Left ventricle myocardium inferior (tissue), 1 donor: Measurements from ENCODE around the gene PTPRN2. TPM values are rescaled to one million over a fixed set of nuclear protein-coding genes. Genes with fewer than 3 reads are reported as not detected.

Experiments used
- DNase-seq: peaks from one replicate; pipeline ENCODE4 v3.0.0-alpha.2; 2020
- H3K27ac ChIP-seq: fragments of 200-600 bp; replicated peaks from 2 replicates; pipeline ENCODE4 v1.8.0; 2021
- H3K27me3 ChIP-seq: fragments of 200-600 bp; 2 replicates; pipeline ENCODE4 v1.8.0; 2021; ENCODE audit warnings: low read depth
- H3K36me3 ChIP-seq: fragments of 200-600 bp; 2 replicates; pipeline ENCODE4 v1.8.0; 2021
- H3K4me1 ChIP-seq: fragments of 200-600 bp; 2 replicates; pipeline ENCODE4 v1.8.0; 2021
- H3K4me3 ChIP-seq: fragments of 200-600 bp; 2 replicates; pipeline ENCODE4 v1.8.0; 2021; ENCODE audit warnings: mild to moderate bottlenecking, moderate library complexity
- H3K9me3 ChIP-seq: fragments of 200-600 bp; replicated peaks from 2 replicates; pipeline ENCODE4 v1.8.0; 2021
- CTCF ChIP-seq: fragments of 200-600 bp; IDR thresholded peaks from 2 replicates; pipeline ENCODE4 v1.8.0; 2021; ENCODE audit warnings: antibody characterized with exemption, mild to moderate bottlenecking, borderline replicate concordance
- intact Hi-C: fragments of 100-400 bp; cut with micrococcal nuclease; formaldehyde crosslinking; loops from one replicate; pipeline ENCODE4 v1.11.0; 2022
- total RNA-seq: library from RNA; stranded (reverse); fragmentation: NEBNext Ultra II Directional; extraction: Animal tissue kit (Norgen Biotek cat#: 25700); gene quantifications from one replicate; pipeline ENCODE4 v1.2.1, GENCODE V29; 2021
- donor health status: DM: no; HTN: yes; CAD: no; lungs with severe emphysema.

PTPRN2 gene
- total RNA-seq, 1 donor from 2014 or later: 1.3 TPM

DNA sequence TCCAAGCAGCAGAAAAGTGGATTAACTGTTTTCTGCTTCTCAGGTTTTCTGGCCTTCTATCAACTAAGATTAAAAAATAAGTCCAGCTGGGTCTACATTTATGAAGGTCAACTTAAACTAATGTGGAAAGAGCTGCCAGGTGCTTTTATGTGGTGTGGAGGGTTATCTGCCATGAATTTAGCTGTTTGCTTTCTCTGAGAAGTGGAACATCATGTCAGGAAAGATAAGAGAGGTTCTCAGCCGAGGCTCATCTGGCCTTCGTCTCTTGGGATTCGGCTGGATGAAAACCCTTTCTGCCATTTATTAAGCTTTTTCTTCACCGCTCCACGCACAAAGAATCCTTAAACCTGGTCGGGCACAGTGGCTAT is 5.5 kb downstream of the PTPRN2 start:
- Histone ChIP-seq H3K4me3 (no peak overlapping the region), H3K27ac (no peak overlapping the region), H3K27me3 (peaks cover 68% of the 10 kb centered on the region), H3K36me3 (no peaks in the 10 kb centered on the region), H3K9me3 (peaks cover 28% of the 10 kb centered on the region), H3K4me1 (peaks cover 14% of the 10 kb centered on the region)
- TF ChIP-seq CTCF: no peak
- intact Hi-C loops: no loop called here
- no peak for DNase-seq

DNA sequence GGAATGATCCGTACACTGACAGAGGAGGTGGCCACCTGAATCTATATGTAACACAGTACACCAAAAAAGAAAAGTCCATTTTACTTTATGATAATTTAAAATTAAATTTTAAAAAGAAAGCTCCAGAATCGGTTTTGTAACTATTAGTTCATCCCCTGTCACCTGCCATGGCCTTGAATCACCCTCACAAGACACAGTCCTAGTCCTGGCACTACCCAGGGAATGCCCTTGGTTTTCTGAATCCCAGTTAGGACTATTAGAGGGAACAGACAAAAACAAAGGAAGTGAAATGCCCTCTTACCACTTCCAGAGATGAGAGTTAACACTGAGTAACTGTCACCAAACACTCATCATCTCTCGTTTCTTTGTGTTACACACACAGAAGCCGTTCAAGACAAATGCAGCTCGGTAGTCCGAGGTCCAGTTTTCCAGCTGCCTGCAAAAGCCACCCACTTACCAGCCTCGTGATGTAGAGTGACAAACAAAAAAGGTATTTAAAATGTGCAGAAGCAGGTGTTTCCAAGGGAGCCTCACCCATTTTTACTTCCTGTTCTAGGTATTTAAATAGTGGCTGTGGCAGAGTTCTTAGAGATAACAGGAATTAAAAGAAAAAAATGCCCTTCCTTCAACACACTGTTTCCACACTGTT is 6.1 kb downstream of the PTPRN2 start:
- Histone ChIP-seq H3K9me3 (peaks cover 28% of the 10 kb centered on the region), H3K4me1 (peaks cover 9% of the 10 kb centered on the region), H3K36me3 (no peaks in the 10 kb centered on the region), H3K27ac (no peak overlapping the region), H3K27me3 (peaks cover 63% of the 10 kb centered on the region), H3K4me3 (no peak overlapping the region)
- intact Hi-C loops: no loop called here
- DNase-seq: no peak
- TF ChIP-seq CTCF: no peak

DNA sequence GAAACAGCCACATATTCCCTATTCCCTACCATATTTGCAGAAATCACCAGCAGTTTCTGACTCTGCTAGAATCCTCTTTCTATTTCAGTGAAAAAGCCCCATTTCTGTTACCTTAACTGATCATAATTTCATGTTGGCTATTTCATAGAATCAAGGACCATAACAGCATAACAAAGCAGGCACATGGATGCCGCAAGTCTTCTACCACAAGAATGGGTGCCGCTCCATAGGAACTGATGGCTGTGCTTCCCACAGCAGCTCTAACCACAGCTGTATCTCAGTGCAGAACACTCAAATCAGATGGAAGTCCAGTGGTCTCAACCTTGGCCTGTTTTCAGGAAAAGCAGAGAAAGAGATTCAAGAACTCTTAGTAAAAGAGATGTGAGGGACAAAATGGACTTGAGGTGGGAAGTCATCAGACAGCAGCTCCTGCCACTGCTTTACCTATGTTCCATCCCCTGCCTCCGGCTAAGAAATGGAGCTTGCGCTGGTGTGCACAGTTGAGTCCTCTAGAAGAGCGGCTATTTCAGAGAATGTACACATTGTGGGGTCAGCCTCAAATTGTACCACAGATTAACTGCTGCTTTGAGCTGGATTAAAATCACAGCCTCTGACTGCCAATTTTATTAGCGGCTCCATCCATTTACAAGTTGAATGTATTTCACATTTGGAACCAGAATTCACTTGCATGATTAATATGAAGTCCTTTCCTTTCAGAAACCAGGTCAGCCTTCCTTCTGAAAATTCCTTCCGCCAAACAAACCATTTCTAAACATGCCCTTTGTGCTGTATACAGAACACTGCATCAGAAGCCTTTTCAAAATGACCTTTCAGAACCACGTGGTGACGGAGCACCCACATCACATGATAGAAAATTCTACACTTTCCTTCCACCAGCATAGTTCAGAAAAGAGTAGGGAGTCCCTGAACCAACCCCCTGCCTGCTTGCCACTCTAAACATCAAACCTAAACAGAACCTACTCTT is 7.7 kb downstream of the PTPRN2 start:
- Histone ChIP-seq H3K27me3 (peaks cover 47% of the 10 kb centered on the region), H3K36me3 (no peaks in the 10 kb centered on the region), H3K9me3 (peaks cover 28% of the 10 kb centered on the region), H3K4me3 (no peak overlapping the region), H3K4me1 (no peaks in the 10 kb centered on the region), H3K27ac (no peak overlapping the region)
- intact Hi-C loops: no loop called here
- DNase-seq: no peak
- no peak for TF ChIP-seq CTCF

DNA sequence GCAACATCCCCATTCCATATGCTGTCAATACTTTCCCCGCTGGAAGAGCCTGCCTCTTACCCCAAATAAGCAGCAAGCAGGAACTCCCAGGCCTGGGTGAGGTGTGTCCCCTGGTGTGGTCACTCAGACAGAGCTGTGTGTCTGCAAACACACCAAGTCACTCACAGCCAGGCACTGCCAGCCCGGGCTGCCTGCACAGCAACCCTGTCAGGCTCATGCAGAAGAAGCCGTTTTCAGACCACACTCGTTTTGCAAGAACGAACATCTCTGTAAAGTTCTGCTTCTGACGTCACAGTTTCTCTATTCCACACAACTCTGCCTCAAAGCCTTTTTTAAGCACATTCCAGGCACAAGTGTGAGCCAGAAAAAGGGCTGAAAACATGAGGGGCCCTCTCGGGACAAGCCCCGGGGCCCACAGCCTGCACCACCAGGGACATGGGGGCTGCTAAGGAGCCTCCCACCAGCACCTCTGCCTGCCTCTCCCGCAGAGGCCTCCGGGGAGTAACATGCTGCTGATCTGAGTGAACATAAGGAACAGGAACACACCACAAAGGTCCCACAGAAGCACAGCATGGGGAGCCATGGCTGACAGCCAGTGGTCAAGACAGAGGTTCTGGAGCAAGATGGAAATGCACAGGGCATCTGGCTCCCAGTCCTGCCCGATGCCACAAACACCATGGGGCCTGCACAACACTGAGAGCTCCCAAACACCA is 11.4 kb downstream of the PTPRN2 start:
- H3K9me3 ChIP-seq: peaks cover 28% of the 10 kb centered on the region
- DNase-seq: no peak
- no peak overlapping the region for H3K27ac ChIP-seq
- no peaks in the 10 kb centered on the region for H3K4me1 ChIP-seq
- peaks cover 34% of the 10 kb centered on the region for H3K27me3 ChIP-seq
- no peaks in the 10 kb centered on the region for H3K36me3 ChIP-seq
- intact Hi-C loops: no loop called here
- no peak for TF ChIP-seq CTCF
- H3K4me3 ChIP-seq: no peak overlapping the region

- Histone ChIP-seq H3K36me3 (no peaks in the 10 kb centered on the region), H3K4me1 (peaks cover 5% of the 10 kb centered on the region), H3K4me3 (no peak overlapping the region), H3K9me3 (peaks cover 10% of the 10 kb centered on the region), H3K27me3 (peaks cover 42% of the 10 kb centered on the region), H3K27ac (no peak overlapping the region)
- TF ChIP-seq CTCF: no peak
- no peak for DNase-seq
- intact Hi-C loops: no loop called here
Measured at GRCh38 chr7:158574308-158575036, 13.2 kb downstream of the PTPRN2 start.
